Caki2 (cell line): ENCODE results near the gene BARHL1. TPM values are rescaled to one million over a fixed set of nuclear protein-coding genes. Genes with fewer than 3 reads are reported as not detected.

Source experiments
- DNase-seq: peaks from one replicate; pipeline ENCODE4 v3.0.0-alpha.2; 2015; ENCODE audit warnings: low read depth
- in situ Hi-C: cut with HindIII; loops from 2 replicates; pipeline ENCODE4 v1.10.0; 2016; ENCODE audit warnings: low sequenced_read_pairs, low pct_unique_long_range_greater_than_20kb, mixed read lengths
- total RNA-seq: library from RNA; depleted of rRNA; stranded (reverse); fragments of >200 nt; shearing (Covaris generic); gene quantifications from 2 replicates; pipeline ENCODE4 v1.2.3, GENCODE V29; 2014; ENCODE audit warnings: low replicate concordance; rRNA removed

Gene BARHL1
- total RNA-seq, 1 experiment from 2014 or later: not detected

DNA sequence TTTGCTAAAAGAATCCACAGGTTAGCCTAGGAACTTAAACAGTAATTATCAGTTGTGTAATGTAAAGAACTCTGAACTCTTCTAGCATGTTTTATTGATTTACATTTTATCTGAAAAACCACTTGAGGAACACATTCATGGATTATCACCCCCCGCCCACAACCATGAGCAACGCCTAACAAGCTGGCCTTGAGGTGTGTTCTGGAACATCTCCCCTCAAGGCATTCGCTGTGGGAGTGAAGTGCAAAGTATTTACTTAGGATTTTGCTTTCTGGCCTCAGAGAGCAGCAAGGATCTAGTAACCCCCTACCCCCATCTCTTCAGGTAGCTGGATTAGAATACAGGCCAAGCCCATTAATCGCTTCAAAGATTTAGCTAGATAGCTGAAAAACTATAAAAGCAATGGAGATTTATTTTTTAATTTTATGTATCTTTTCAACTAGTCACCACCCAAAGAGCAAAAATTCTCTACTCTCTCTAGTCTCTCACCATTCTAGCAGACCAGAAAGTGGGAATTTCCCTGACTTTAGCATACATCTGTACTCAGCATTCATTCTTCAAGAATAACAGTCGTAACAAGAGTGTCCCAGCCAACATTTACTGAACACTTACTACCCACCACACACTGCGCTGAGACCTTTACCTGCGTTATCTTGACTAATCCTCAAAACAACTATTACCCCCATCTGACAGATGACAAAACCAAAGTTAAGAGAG, 50.2 kb downstream of the BARHL1 start:
- no peak for DNase-seq
- in situ Hi-C loops: no loop called here

- in situ Hi-C loops: no loop called here
- DNase-seq: no peak
These were observed 51.9 kb downstream of the BARHL1 start for GRCh38 chr9:132634327-132634726.

DNA sequence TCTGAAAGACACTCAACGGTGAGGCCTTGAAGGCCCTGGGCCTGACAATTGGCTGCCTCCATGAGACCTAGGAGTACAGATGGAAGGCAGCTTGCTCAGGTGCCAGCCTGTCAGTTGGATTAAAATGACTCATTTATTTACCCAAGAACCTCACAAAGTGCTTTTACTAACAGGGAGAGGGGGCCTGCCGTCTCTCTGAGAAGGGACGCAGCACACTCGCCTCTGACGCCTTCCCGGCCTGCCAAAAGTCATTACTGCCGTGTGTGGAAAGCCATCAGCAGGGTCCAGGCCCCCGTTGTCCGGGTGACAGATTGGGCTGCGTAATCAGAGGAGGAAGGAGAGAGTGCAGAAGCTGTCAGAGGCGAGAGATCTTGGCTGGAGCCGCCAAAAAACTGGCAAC, 54.9 kb downstream of the BARHL1 start:
- in situ Hi-C loops: no loop called here
- no peak for DNase-seq

DNA sequence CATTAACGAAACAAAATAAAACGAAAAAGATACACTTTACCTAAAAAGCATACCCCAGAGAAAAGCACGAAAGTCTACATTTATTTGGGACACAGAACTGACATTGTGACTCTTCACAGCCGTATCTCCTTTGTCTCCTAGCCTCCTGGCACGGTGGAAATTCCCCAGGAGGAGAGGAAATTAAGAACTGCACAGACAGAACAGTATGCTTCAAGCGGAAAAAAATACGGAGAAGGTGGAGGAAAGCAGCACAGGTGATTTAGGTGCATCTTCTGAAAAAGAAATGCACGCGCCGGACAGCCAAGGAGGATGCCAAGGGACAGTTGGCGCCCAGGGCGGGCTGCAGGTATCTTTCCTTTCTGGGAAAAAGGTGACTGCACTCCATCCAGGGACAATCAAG, 55.4 kb downstream of the BARHL1 start:
- no peak for DNase-seq
- in situ Hi-C loops: no loop called here

DNA sequence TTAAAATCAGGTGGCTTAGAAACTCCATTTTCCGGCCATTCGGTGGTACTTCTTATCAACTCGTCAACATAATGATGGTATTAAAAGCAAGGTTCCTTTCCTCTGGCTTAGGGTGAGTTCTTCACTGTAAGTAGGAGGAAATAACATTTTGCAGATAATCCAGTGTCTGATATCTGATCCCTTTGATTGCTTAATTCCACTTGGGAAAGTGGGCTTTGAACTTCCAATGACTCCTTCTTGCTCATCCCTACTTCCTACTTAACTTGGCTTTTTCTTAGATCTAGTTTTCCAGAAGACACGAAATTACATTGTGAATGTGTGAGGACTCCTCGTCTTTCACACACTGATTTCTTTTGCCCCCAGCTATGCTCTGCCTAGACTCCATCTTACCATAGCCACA, 55.8 kb downstream of the BARHL1 start:
- no peak for DNase-seq
- in situ Hi-C loops: no loop called here

- DNase-seq: no peak
- in situ Hi-C loops: no loop called here
These were observed 56.9 kb downstream of the BARHL1 start for GRCh38 chr9:132639322-132639721.

Other genes with a start within 250 kb of the BARHL1 start
- gene SETX, start 227.6 kb upstream of the BARHL1 start, total RNA-seq: 8.5 and 10.8 TPM in 2 replicates
- 8.5 and 15.1 TPM in 2 replicates for gene TTF1, start 175.8 kb upstream of the BARHL1 start, total RNA-seq
- gene CFAP77, start 172.4 kb upstream of the BARHL1 start, total RNA-seq: not detected in 2 replicates
- gene DDX31, start 87.4 kb downstream of the BARHL1 start, total RNA-seq: 3.9 and 14.2 TPM in 2 replicates
- gene GTF3C4, start 87.9 kb downstream of the BARHL1 start, total RNA-seq: 8.2 and 13.5 TPM in 2 replicates